Right lobe of liver (tissue), 6 donors: ENCODE results near the gene ZNF512B. TPM values are rescaled to one million over a fixed set of nuclear protein-coding genes. Genes with fewer than 3 reads are reported as not detected.

Experiments used
- ATAC-seq, 4 donors: fragments of 200-7000 bp; cut with Tn5 transposase; one replicate each; pipeline ENCODE4 v1.9.1; 2020; ENCODE audit warnings: mild to moderate bottlenecking in 4 of 4, moderate library complexity in 4 of 4
- DNase-seq, 3 donors: peaks; one replicate each; pipeline ENCODE4 v3.0.0-alpha.2; 2020
- H3K27ac ChIP-seq, 3 donors: fragments of 200-600 bp; one replicate each; pipeline ENCODE4 v1.8.0; 2022
- H3K27me3 ChIP-seq, 2 donors: fragments of 200-600 bp; one replicate each; pipeline ENCODE4 v1.8.0; 2022
- H3K36me3 ChIP-seq, 4 donors: fragments of 200-600 bp; sonication (generic) in 1 of 4; one replicate each; pipeline versions ENCODE4 v1.5.1 to v1.8.0; 2017 to 2022; ENCODE audit warnings: control low read depth in 1 of 4
- H3K4me1 ChIP-seq, 4 donors: fragments of 200-600 bp; sonication (generic) in 1 of 4; one replicate each; pipeline versions ENCODE4 v1.5.1 to v1.8.0; 2017 to 2022; ENCODE audit warnings: control low read depth in 1 of 4
- H3K4me3 ChIP-seq, 3 donors: fragments of 200-600 bp; one replicate each; pipeline ENCODE4 v1.8.0; 2022
- H3K9me3 ChIP-seq, 4 donors: fragments of 200-600 bp; sonication (generic) in 1 of 4; one replicate each; pipeline versions ENCODE4 v1.5.1 to v1.8.0; 2017 to 2022; ENCODE audit warnings: control low read depth in 1 of 4
- POLR2A ChIP-seq: fragments of 450-650 bp; IDR thresholded peaks from one replicate; pipeline ENCODE4 v1.6.1; 2017; ENCODE audit warnings: antibody characterized with exemption, mild to moderate bottlenecking
- WGBS: methylation state at CpG from one replicate; pipeline ENCODE4 v1.1.6; 2018; ENCODE audit warnings: low coverage, low lambda C conversion rate; ENCODE audit not compliant: insufficient coverage; ENCODE audit errors: missing lambda C conversion rate; 5-methylcytosine and 5-hydroxymethylcytosine counted together
- intact Hi-C, 2 donors: fragments of 100-400 bp; cut with DNase I; formaldehyde crosslinking; loops; one replicate each; pipeline versions ENCODE4 v1.11.2 to v1.14.1; 2022
- total RNA-seq, 6 experiments: library from RNA; depleted of rRNA in 2 of 6; stranded (reverse); fragments of >200 nt in 2 of 6; fragmentation: NEBNext Ultra II Directional in 3 of 6; extraction: Animal tissue kit (Norgen Biotek cat#: 25700) in 3 of 6; gene quantifications; one replicate each; pipeline versions ENCODE4 v1.1.0 to v1.2.4, GENCODE V29; 2016 to 2023
- TF ChIP-seq, protein P1 (sequence below), 4 donors: fragments of 200-600 bp in 3 of 4; fragments of 450-650 bp in 1 of 4; IDR thresholded peaks; one replicate each; pipeline versions ENCODE4 v1.5.1 to v1.8.0; 2016 to 2022; ENCODE audit warnings: antibody characterized with exemption in 4 of 4, mild to moderate bottlenecking in 2 of 4
- donor health status: DM: no; HTN: yes; CAD: no.
- donor health status: DM: no; HTN: no; CAD: no.
- donor health status: DM: no; HTN: no; CAD: no.
- donor health status: DM: no; HTN: yes; CAD: no.
- donor health status: DM: no; HTN: yes; CAD: no.

The ZNF512B gene
- total RNA-seq, 6 experiments from 2014 or later = 10.8 to 16.8 (median 14.0) TPM

- WGBS = 51% methylated on average over 19 of the region's 30 CpGs
- peaks cover 0 to 4% (median 2%) of the 10 kb centered on the region in 4 donors for H3K4me1 ChIP-seq
- H3K27ac ChIP-seq = no peak overlapping the region
- intact Hi-C loops = no loop called here
- peaks cover 0 to 44% (median 20%) of the 10 kb centered on the region in 4 donors for H3K36me3 ChIP-seq
- no peaks in the 10 kb centered on the region for H3K27me3 ChIP-seq
- DNase-seq (peak; percentile 59 to 65 (median 64)), ATAC-seq (peak in 3 of 4 donors; percentile 8 to 34 (median 27))
- H3K9me3 ChIP-seq = no peaks in the 10 kb centered on the region
- no peak overlapping the region for H3K4me3 ChIP-seq
- no peak for TF ChIP-seq POLR2A
Observed at GRCh38 chr20:63942250-63942951, 27.3 kb downstream of the ZNF512B start.

DNA sequence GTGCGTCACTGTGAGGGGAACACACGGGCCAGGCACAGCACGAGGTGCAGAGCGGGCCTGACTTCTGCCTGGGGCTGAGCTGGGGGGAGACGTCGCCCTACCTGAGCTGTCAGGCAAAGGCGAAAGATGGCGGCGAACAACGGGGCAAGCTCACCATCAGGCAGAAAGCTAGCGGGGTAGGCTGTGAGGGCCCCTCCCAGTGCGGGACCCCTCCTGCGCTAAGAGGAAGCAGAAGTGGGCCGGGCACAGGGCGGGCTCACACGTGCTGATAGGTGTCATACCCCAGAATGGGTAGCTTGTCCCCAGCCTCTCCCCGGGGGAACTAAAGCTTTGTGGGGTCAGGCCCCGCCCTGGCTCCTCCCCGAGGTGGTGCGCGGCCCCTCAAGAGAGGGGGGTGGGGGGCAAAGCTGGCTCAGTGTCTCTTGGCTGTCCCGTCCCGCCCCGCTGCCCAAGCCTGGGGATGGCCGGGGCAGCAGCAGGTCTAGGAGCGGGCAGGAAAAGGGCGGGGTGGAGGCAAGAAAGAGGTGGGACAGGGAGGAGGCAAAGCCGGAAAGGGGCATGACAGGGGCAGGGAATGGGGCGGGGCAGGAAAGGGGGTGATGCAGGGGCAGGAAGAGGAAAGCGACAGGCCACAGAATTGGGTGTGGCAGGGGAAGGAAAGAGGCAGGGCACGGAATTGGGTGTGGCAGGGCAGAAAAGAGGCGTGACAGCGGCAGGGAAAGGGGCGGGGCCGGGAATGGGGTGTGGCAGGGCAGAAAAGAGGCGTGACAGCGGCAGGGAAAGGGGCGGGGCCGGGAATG, 28.2 kb downstream of the ZNF512B start:
- no peak for TF ChIP-seq POLR2A
- TF ChIP-seq, protein P1, sequence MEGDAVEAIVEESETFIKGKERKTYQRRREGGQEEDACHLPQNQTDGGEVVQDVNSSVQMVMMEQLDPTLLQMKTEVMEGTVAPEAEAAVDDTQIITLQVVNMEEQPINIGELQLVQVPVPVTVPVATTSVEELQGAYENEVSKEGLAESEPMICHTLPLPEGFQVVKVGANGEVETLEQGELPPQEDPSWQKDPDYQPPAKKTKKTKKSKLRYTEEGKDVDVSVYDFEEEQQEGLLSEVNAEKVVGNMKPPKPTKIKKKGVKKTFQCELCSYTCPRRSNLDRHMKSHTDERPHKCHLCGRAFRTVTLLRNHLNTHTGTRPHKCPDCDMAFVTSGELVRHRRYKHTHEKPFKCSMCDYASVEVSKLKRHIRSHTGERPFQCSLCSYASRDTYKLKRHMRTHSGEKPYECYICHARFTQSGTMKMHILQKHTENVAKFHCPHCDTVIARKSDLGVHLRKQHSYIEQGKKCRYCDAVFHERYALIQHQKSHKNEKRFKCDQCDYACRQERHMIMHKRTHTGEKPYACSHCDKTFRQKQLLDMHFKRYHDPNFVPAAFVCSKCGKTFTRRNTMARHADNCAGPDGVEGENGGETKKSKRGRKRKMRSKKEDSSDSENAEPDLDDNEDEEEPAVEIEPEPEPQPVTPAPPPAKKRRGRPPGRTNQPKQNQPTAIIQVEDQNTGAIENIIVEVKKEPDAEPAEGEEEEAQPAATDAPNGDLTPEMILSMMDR (IDR thresholded peaks at IDR 0.05) = no peak
- H3K36me3 ChIP-seq = peaks cover 0 to 44% (median 20%) of the 10 kb centered on the region in 4 donors
- ATAC-seq (peak; percentile 12 to 44 (median 20)), DNase-seq (peak in 2 of 3 donors; percentile 64 to 66)
- WGBS = 58% methylated on average over 20 of the region's 39 CpGs
- H3K9me3 ChIP-seq = no peaks in the 10 kb centered on the region
- H3K27me3 ChIP-seq = no peaks in the 10 kb centered on the region
- intact Hi-C loops = no loop called here
- H3K4me1 ChIP-seq = no peaks in the 10 kb centered on the region
- H3K4me3 ChIP-seq = no peak overlapping the region
- H3K27ac ChIP-seq = no peak overlapping the region

- H3K4me3 ChIP-seq = no peak overlapping the region
- peaks cover 0 to 40% (median 20%) of the 10 kb centered on the region in 4 donors for H3K36me3 ChIP-seq
- peak in 2 of 3 donors; percentile 30 to 55 for DNase-seq
- no peak overlapping the region for H3K27ac ChIP-seq
- no peak for TF ChIP-seq POLR2A
- TF ChIP-seq, protein P1 (IDR thresholded peaks at IDR 0.05) = no peak
- H3K9me3 ChIP-seq = no peaks in the 10 kb centered on the region
- intact Hi-C loops = no loop called here
- 93% methylated on average over 6 of the region's 58 CpGs for WGBS
- no peak for ATAC-seq
- no peaks in the 10 kb centered on the region for H3K27me3 ChIP-seq
- H3K4me1 ChIP-seq = no peaks in the 10 kb centered on the region
Observed at GRCh38 chr20:63940472-63941266, 29.1 kb downstream of the ZNF512B start.

- ATAC-seq (no peak), DNase-seq (peak in 1 of 3 donors; percentile 52)
- WGBS = 100% methylated on average over 1 of the region's 23 CpGs
- peaks cover 0 to 39% (median 17%) of the 10 kb centered on the region in 4 donors for H3K36me3 ChIP-seq
- H3K4me3 ChIP-seq = no peak overlapping the region
- intact Hi-C loops = no loop called here
- no peak overlapping the region for H3K27ac ChIP-seq
- TF ChIP-seq POLR2A = no peak
- TF ChIP-seq, protein P1 (IDR thresholded peaks at IDR 0.05) = no peak
- H3K27me3 ChIP-seq = no peaks in the 10 kb centered on the region
- H3K9me3 ChIP-seq = no peaks in the 10 kb centered on the region
- H3K4me1 ChIP-seq = no peaks in the 10 kb centered on the region
Observed at GRCh38 chr20:63940071-63940471, 29.7 kb downstream of the ZNF512B start.
